Spleen (tissue), 11 donors: ENCODE data around the gene AJM1. TPM values are rescaled to one million over a fixed set of nuclear protein-coding genes. Genes with fewer than 3 reads are reported as not detected.

ENCODE experiments used
- DNase-seq: peaks from one replicate; pipeline ENCODE4 v3.0.0-alpha.2; 2020
- H3K27ac ChIP-seq, 8 donors: fragments of 200-600 bp; sonication (generic) in 7 of 8; 1 replicate in 4 of 8; 2 replicates in 4 of 8; pipeline versions ENCODE4 v1.5.0 to v1.8.0; 2016 to 2021; ENCODE audit warnings: inconsistent platforms in 4 of 8, mild to moderate bottlenecking in 4 of 8, moderate library complexity in 1 of 8
- H3K27me3 ChIP-seq, 7 donors: fragments of 200-600 bp; sonication (generic) in 6 of 7; replicated peaks in 1 of 7; 1 replicate in 4 of 7; 2 replicates in 3 of 7; pipeline versions ENCODE4 v1.5.0 to v1.8.0; 2016 to 2021; ENCODE audit warnings: inconsistent platforms in 3 of 7, mild to moderate bottlenecking in 1 of 7
- H3K36me3 ChIP-seq, 6 donors: fragments of 200-600 bp; sonication (generic) in 5 of 6; 1 replicate in 4 of 6; 2 replicates in 2 of 6; pipeline versions ENCODE4 v1.5.0 to v1.8.0; 2016 to 2021; ENCODE audit warnings: inconsistent platforms in 2 of 6
- H3K4me1 ChIP-seq, 6 donors: fragments of 200-600 bp; sonication (generic) in 5 of 6; 1 replicate in 3 of 6; 2 replicates in 3 of 6; pipeline versions ENCODE4 v1.5.0 to v1.8.0; 2016 to 2021; ENCODE audit warnings: inconsistent platforms in 3 of 6
- H3K4me3 ChIP-seq, 8 donors: fragments of 200-600 bp; sonication (generic) in 7 of 8; 1 replicate in 4 of 8; 2 replicates in 4 of 8; pipeline versions ENCODE4 v1.5.0 to v1.8.0; 2016 to 2021; ENCODE audit warnings: inconsistent platforms in 4 of 8, mild to moderate bottlenecking in 4 of 8, moderate library complexity in 2 of 8
- H3K9me3 ChIP-seq, 8 donors: fragments of 200-600 bp; sonication (generic) in 7 of 8; 1 replicate in 4 of 8; 2 replicates in 4 of 8; pipeline versions ENCODE4 v1.5.0 to v1.8.0; 2016 to 2021; ENCODE audit warnings: inconsistent platforms in 4 of 8
- CTCF ChIP-seq, 11 experiments: fragments of 200-600 bp in 7 of 11; fragments of 450-650 bp in 4 of 11; sonication (generic) in 4 of 11; IDR thresholded peaks in 8 of 11; conservative IDR thresholded peaks in 3 of 11; 1 replicate in 7 of 11; 2 replicates in 4 of 11; pipeline versions ENCODE4 v1.4.0 to v1.8.0; 2016 to 2021; ENCODE audit warnings: antibody characterized with exemption in 11 of 11, inconsistent platforms in 4 of 11, mild to moderate bottlenecking in 1 of 11
- POLR2A ChIP-seq, 3 donors: fragments of 450-650 bp; IDR thresholded peaks; one replicate each; pipeline ENCODE4 v1.5.1; 2017; ENCODE audit warnings: antibody characterized with exemption in 3 of 3, mild to moderate bottlenecking in 1 of 3
- POLR2AphosphoS5 ChIP-seq, 3 donors: sonication (generic); formaldehyde crosslinking; IDR thresholded peaks; one replicate each; pipeline ENCODE4 v1.5.1; 2017; ENCODE audit warnings: antibody characterized with exemption in 3 of 3
- WGBS, 5 donors: extraction: QIAGEN DNeasy Blood & Tissue Kit in 3 of 5; methylation state at CpG; one replicate each; pipeline versions ENCODE4 v1.1.5 to v1.1.7; 2013 to 2018; 5-methylcytosine and 5-hydroxymethylcytosine counted together
- intact Hi-C: fragments of 100-400 bp; cut with DNase I; formaldehyde crosslinking; loops from one replicate; pipeline ENCODE4 v1.15.0; 2023; ENCODE audit warnings: low total_unique reads
- polyA plus RNA-seq, 3 donors: library from polyadenylated mRNA; stranded (reverse); fragments of 200-250 nt; gene quantifications; one replicate each; pipeline ENCODE4 v1.2.1, GENCODE V29; 2013
- total RNA-seq, 7 donors: library from RNA; depleted of rRNA in 3 of 7; stranded (reverse); fragments of >200 nt in 3 of 7; fragmentation: NEBNext Ultra II Directional in 4 of 7; extraction: Animal tissue kit (Norgen Biotek cat#: 25700) in 4 of 7; gene quantifications; one replicate each; pipeline versions ENCODE4 v1.1.0 to v1.2.1, GENCODE V29; 2016 to 2021
- donor health status: healthy with polysubstance abuse.
- donor health status: DM: no; HTN: no; CAD: no; lungs with moderate emphysema.
- donor health status: DM: no; HTN: no; CAD: no.
- donor health status: Bipolar disorder and iron deficiency.
- donor health status: healthy.
- donor health status: DM: no; HTN: no; CAD: no.
- donor health status: DM: yes; HTN: yes; CAD: no.

Gene AJM1
- total and polyA plus RNA-seq, 10 donors, result 0.91 to 13.1 (median 4.9) TPM

DNA sequence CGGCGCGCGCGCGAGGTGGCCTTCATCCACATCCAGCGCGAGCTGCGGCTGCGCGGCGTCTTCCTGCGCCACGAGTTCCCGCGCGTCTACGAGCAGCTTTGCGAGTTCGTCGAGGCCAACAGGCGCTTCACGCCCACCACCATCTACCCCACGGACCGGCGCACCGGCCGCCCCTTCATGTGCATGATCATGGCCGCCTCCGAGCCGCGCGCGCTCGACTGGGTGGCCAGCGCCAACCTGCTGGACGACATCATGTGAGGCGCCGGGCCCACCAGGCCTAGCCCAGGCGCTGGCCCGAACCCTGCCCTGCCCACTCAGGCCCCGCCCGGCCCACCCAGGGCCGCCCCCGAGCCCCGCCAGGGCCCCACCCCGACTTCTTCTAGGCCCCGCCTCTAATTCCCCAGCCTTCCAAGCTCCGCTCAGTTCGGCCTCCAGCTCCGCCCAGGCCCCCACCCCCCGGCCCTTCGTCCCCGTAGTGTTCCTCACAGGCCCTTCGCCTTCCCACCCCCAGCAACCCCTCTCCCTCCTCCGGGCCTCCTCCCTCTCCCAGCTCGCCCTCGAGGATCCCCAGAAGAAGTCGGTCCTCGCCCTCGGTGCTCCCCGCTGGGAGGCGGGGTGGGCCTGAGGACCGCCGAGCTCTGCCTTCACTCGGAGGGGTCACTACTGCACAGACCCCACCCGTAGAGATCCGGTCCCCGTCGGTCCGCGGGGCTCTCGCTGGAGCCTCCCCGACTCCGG is 5.0 kb downstream of the AJM1 start:
- Histone ChIP-seq H3K36me3 (peaks cover 0 to 38% (median 8%) of the 10 kb centered on the region in 6 donors), H3K27ac (peak overlapping the region; percentile 80 to 93 (median 88)), H3K27me3 (peaks cover 0 to 57% (median 45%) of the 10 kb centered on the region in 7 donors), H3K4me3 (peak overlapping the region; percentile 57 to 90 (median 82)), H3K9me3 (no peaks in the 10 kb centered on the region), H3K4me1 (peaks cover 37 to 88% (median 69%) of the 10 kb centered on the region in 6 donors)
- TF ChIP-seq POLR2AphosphoS5 (IDR thresholded peaks at IDR 0.05) (peak in 1 of 3 donors; percentile 31), CTCF (IDR thresholded peaks at IDR 0.05 in 8 of 11, conservative IDR thresholded peaks at IDR 0.05 in 3 of 11) (no peak), POLR2A (IDR thresholded peaks at IDR 0.05) (no peak)
- DNase-seq, result no peak
- WGBS, 5 donors, result 3 to 11% (median 6%) methylated on average over 12 to 75 of the region's 75 CpGs
- intact Hi-C loops, result loop anchor here (10.0 kb wide), 1 partner anchor 98 kb away; the partner anchor contains the start of genes C8G and FBXW5

- Histone ChIP-seq H3K27ac (peak overlapping the region; percentile 80 to 93 (median 88)), H3K36me3 (peaks cover 0 to 38% (median 8%) of the 10 kb centered on the region in 6 donors), H3K4me1 (peaks cover 35 to 83% (median 64%) of the 10 kb centered on the region in 6 donors), H3K9me3 (no peaks in the 10 kb centered on the region), H3K27me3 (peaks cover 0 to 56% (median 45%) of the 10 kb centered on the region in 7 donors), H3K4me3 (peak overlapping the region; percentile 57 to 90 (median 82))
- intact Hi-C loops, result loop anchor here (10.0 kb wide), 1 partner anchor 97 kb away; the partner anchor contains the start of genes C8G and FBXW5
- no peak for TF ChIP-seq CTCF (IDR thresholded peaks at IDR 0.05 in 8 of 11, conservative IDR thresholded peaks at IDR 0.05 in 3 of 11)
- peak; percentile 92 to 97 (median 92) for TF ChIP-seq POLR2AphosphoS5 (IDR thresholded peaks at IDR 0.05)
- 0 to 2% (median 1%) methylated on average over 34 to 48 of the region's 48 CpGs for WGBS, 5 donors
- peak; percentile 95 for DNase-seq
Observed at GRCh38 chr9:136847826-136848392, 5.6 kb downstream of the AJM1 start.

DNA sequence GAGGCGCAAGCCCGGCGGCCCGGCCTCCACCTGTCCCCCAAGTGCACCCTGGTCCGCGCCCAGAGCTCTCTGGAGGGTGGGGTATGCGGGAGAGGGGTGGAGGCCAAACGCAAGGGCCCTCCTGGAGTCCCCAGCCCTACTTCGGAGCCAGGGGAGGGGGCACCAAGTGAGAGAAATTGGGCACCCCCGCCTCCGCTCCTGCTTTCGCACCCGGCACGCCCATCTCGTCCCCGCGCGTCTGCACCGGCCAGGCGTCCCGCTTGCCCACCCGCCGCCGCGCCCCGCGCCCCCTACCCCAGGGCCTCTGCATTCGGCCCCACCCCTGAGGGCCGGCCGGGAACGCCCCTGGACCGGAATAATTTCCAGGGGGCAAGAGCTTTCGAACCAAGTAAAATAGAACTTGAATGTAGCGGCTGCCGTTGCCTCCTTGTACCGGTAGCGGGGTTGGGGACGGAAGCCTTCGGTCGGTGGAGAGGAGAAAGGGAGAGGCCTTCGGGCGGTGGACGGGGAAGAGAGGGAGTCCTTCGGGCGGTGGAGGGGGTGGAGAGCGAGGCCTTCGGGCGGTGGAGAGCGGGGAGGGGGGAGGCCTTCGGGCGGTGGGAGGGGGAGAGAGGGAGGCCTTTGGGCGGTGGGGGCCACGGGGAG is 6.2 kb downstream of the AJM1 start:
- Histone ChIP-seq H3K27ac (peak overlapping the region; percentile 80 to 93 (median 88)), H3K4me3 (peak overlapping the region; percentile 57 to 90 (median 82)), H3K4me1 (peaks cover 30 to 83% (median 61%) of the 10 kb centered on the region in 6 donors), H3K27me3 (peaks cover 0 to 50% (median 45%) of the 10 kb centered on the region in 7 donors), H3K36me3 (peaks cover 0 to 38% (median 8%) of the 10 kb centered on the region in 6 donors), H3K9me3 (no peaks in the 10 kb centered on the region)
- TF ChIP-seq POLR2AphosphoS5 (IDR thresholded peaks at IDR 0.05) (no peak), CTCF (IDR thresholded peaks at IDR 0.05 in 8 of 11, conservative IDR thresholded peaks at IDR 0.05 in 3 of 11) (no peak), POLR2A (IDR thresholded peaks at IDR 0.05) (no peak)
- intact Hi-C loops, result loop anchor here (10.0 kb wide), 1 partner anchor 96 kb away; the partner anchor contains the start of genes C8G and FBXW5
- WGBS, 5 donors, result 1 to 5% (median 2%) methylated on average over 13 to 49 of the region's 53 CpGs
- DNase-seq, result no peak
